NCI-H1694 treated with DMSO at 0.1 percent for 48 hours (cell line): ENCODE results near the gene NUTM2A.
"Not testable (repeated sequence)": the region's sequence is repeated elsewhere in the genome, so short reads cannot be mapped to it uniquely, and the experiment has no call there.

Experiments used
- DNase-seq: peaks from one replicate; lab custom pipeline; 2025; lab: John Stamatoyannopoulos, UW

Gene NUTM2A

GRCh38 chr10:87247335-87247734 lies 22.1 kb downstream of the NUTM2A start:
- not testable (repeated sequence) for DNase-seq

DNA sequence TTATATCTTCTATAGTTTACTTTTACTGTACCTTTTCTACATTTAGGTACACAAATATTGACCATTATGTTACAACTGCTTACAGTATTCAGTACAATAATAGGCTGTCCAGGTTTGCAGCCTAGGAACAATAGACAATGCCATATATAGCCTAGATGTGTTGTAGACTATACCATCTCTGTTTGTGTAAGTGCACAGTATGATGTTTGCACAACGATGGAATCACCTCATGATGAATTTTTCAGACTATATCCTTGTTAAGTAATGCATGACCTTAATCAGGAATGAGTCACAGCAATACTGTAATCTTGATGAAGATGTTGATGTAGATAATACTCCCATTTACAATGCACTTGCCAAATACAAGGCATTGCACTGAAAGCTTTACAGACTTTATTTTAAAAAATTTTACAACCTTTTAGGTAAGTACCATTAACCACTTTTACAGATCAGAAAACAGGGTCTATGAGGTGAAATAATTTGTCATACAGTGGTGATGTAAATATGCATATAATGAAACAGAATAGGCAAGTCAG lies 23.6 kb downstream of the NUTM2A start:
- DNase-seq = not testable (repeated sequence)

DNA sequence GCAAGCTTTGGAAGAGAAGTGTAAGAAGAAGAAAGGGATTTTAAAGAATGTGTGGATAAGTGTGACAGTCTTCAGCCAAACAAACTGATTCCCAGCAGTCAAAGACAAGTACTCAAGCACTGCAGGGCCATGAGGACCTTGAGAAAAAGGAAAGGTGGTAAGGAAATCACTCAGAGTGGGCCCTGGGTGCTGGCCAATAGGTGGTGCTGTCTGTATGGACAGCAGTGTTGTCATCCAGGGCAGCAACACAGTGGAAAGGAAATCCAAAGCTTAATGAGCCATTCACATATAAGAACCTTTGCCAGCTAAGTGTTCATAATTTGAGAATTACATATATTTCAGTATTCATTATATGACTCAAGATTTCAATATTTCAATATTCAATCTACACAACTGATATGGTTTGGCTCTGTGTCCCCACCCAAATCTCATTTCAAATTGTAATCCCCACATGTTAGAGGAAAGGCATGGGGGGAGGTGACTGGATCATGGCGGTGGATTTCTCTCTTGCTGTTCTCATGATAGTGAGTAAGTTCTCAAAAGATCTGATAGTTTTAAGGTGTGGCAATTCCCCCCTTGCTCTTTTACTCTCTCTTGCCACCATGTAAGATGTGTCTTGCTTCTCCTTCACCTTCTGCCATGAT lies 55.6 kb downstream of the NUTM2A start:
- DNase-seq = not testable (repeated sequence)
